ENCODE results near the gene RTL3.

GRCh38 chrX:78624426-78624825 lies 34.7 kb downstream of the RTL3 start:
- TF ChIP-seq EZH2 (IDR thresholded peaks at IDR 0.05; ENCODE audit: borderline replicate concordance, low read depth, low read length, severe bottlenecking), result no peak
- no peak for TF ChIP-seq CTCF (IDR thresholded peaks at IDR 0.05; ENCODE audit: borderline replicate concordance, extremely low read depth, low read length, poor library complexity, severe bottlenecking)
